Activated CD4-positive, alpha-beta T cell treated with anti-CD3 and anti-CD28 coated beads for 24 hours (primary cell): ENCODE results near the gene CLTC.
"Not testable (repeated sequence)": the region's sequence is repeated elsewhere in the genome, so short reads cannot be mapped to it uniquely, and the experiment has no call there.

Experiments used
- DNase-seq, 2 donors: peaks; one replicate each; pipeline ENCODE4 v3.0.0-alpha.2; 2020; ENCODE audit warnings: low read depth in 2 of 2

The CLTC gene

DNA sequence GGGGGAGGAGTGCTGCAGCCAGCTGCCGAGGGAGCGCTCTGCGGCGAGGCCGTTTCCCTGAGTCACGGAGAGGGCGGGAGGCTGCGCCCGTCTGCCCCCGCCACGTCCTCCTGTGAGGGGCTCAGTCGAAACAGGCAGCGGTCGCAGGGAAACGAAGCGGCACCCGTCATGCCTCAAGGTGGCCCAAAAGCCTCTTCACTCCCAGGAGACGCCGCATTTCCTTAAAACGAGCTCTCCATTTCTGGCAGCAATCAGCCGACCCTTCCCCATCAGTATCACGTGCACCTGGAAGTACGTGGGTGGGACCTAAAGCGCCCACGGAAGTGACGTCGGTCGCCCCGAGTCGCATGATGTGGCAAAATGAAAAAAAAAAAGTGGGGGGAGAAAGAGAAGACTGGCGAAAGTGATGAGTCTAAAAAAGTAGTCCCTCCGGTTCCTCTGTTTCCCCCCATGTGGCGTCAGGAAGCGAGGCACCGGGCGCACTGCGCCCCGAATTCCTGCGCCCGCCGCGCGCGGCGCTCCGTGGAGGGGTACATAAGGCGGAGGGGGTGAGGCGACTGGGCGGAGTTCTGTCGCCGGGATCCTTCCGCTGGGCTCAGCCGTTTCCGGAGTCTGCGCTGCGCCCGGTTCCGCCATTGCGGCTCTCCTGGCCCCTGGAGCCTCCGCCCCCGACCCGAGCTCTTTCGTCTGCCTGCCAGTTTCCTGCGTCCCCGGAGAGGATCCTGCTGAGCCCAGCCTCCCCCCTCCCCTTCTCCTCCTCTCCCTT lies at the start of gene CLTC:
Gene CLTC (plus strand): TSS at position 598 of the 766 bp plus-strand sequence. CDS start 237 bp downstream, outside the sequence.
- DNase-seq: peak; percentile 85 to 86

GRCh38 chr17:59572301-59572924 lies 47.3 kb upstream of the CLTC start:
- DNase-seq: peak in 1 of 2 donors; percentile 11

DNA sequence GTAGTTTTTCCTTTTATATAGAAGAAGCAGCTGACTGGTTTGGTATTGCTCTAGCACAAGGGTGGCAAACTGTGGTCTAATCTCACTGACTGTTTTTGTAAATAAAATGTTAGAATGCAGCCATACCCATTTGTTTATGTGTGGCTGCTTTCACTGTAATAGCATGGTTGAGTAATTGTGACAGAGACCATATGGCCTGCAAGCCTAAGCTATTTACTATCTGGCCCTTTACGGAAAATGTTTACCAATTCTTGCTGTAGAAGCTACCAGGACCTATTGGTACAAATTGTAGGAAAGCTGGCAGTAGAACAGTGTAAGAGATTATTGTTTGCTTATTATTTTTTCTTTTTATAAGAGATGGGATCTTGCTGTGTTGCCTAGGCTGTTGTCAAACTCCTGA lies 35.5 kb upstream of the CLTC start:
- DNase-seq: not testable (repeated sequence)

DNA sequence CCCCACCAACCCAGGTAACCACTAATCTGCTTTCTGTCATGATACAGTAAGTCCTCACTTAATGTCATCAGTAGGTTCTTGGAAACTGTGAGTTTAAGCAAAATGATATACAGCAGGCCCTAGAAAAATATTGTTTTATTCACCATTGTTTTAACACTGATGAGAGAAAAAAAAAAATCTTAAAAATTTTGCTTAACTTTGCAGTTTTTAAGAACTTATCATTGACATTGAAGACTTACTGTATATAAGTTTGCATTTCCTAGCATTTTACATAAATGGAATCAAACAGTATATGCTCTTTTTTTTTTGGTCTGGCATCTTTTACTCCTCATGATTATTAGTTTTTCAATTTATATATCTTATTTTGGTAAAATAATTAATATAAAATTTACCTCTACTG lies 19.5 kb upstream of the CLTC start:
- no peak for DNase-seq

DNA sequence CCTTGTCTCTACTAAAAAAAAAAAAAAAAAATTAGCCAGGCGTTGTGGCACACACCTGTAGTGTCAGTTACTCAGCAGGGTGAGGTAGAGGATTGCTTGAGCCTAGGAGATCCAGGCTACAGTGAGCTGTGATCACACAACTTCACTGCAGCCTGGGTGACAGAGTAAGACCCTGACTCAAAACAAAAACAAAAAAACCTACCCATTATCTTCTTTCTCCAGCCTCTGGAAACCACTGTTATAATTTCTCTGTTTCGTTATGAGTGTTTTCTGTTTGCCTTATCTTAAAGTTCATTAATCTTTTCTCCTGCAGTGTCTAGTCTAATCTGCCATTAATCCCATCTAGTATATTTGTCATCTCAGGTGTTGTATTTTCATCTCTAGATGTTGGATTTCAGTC lies 18.6 kb upstream of the CLTC start:
- peak in 1 of 2 donors; percentile 1 for DNase-seq

- no peak for DNase-seq
Measured at GRCh38 chr17:59607061-59607460, 12.6 kb upstream of the CLTC start.

DNA sequence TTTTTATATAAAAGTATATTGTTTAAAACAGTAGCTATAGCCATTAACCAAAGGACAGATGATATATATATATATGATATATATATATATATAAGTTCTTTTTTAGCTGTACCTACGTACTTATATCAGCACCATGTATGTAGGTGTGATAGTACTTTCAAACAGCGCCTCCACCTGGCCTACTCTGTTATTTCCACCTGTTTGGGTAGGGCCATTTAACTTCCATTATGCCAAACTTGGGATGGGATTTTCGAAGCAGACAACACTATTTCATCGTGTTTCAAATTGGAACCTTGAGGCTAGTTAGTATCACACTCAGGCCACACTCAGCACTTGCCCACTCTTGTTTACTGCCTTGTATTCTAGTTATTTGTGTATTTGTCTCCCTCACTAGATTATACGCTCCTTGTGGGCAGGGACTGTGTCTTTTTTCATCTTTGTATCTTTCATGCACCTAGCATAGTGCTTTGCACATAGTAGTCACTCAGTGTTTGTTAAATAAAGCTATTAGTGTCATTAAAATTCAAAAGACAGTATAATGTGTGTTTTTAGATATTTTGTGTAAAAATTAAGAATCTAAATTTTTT lies 11.8 kb upstream of the CLTC start:
- DNase-seq: peak in 1 of 2 donors; percentile 22

DNA sequence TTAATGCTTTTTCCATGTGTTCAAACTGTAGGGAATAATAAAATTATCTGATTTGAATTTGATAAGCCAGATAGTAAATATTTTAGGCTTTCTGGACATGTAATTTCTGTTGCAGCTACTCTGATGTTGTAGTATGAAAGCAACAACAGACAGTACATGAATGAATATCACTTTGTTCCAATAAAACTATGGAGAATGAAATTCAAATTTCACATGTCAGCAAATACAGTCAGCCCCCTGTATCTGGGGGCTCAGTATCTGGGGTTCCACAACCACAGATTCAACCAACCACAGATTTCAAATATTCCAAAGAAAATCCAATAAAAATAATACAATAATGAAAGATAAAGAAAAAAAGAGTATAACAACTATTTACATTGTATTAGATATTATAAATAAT lies 8.2 kb upstream of the CLTC start:
- no peak for DNase-seq

GRCh38 chr17:59616253-59616920 lies 3.3 kb upstream of the CLTC start:
- no peak for DNase-seq

DNA sequence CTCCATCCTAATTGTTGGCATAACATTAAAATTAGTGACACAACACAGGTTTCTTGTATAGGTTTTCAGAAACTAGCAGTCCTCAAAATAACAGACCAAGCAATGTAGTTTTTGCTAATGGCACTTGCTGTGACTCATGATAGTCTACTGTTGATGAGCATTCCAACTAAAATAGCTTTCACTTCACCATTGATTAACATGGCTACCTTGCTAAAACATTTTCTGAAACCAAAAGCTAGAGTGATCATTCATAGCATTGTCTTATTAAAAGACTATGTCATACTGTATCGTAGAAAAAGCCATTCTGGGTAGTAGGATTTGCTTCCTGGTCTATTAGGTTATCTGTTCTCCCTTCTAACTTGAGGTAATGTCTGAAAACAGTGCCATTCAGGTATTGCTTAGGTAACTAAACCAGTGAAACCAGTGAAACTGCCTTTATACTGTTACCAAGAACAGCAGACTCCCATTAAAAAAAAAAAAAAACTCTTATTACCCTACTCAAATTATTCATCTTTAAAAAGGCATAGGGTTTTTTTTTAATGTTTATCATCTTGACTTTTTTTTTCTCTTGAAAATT lies 2.5 kb upstream of the CLTC start:
- no peak for DNase-seq

- DNase-seq: no peak
Measured at GRCh38 chr17:59619035-59619297, 729 bp upstream of the CLTC start.

DNA sequence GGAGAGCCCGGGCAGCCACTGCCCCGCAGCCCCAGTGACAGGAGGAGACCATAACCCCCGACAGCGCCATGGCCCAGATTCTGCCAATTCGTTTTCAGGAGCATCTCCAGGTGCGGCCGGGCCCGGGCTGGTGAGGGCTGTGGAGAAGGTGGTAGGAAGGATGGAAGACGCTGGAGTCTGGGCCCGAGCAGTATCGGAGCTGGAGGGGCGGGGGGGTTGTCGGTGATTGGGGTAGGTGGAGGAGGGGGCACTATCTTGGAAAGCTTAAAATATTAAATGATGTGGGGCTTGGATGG lies 317 bp downstream of the CLTC start:
- no peak for DNase-seq

GRCh38 chr17:59620518-59621259 lies 994 bp downstream of the CLTC start:
- peak; percentile 34 to 46 for DNase-seq

GRCh38 chr17:59621771-59622170 lies 2.1 kb downstream of the CLTC start:
- DNase-seq: no peak

DNA sequence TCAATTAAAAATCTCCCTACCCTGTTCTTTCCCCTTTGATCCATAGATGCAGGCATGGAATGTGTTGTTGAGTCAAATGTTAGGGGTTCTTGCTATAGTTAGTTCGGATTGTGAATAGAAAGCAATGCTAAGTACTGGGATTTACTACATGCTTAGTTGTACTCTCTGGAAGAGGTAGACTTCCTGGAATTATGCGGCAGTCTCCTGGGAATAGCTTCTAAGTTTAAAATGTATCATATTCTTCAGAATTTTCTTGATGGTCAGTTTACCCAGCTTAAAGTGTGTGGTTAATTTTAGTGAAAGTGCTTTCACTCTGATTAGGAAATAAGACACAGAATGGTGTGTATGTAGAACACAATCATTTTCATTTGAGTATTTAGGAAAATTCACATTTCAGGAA lies 3.5 kb downstream of the CLTC start:
- DNase-seq: no peak

GRCh38 chr17:59626756-59627155 lies 7.1 kb downstream of the CLTC start:
- DNase-seq: no peak

DNA sequence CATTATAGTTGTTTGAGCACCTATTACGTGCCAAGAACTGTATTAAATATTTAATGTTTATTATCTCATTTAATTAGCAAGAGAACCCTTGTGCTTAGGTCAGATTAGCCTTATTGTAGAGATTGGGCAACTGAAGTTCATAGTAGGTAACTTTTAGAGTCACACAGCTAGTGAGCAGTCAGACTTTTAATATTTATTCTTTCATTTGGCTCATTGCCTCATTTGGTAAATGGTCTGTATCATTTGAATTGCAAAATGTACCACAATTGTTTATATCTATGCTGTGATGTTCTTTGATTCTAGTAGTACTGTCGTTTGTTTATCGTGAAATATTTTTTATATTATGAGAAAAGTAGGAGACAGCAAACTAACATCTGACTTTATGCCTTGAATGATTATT lies 7.6 kb downstream of the CLTC start:
- no peak for DNase-seq

DNA sequence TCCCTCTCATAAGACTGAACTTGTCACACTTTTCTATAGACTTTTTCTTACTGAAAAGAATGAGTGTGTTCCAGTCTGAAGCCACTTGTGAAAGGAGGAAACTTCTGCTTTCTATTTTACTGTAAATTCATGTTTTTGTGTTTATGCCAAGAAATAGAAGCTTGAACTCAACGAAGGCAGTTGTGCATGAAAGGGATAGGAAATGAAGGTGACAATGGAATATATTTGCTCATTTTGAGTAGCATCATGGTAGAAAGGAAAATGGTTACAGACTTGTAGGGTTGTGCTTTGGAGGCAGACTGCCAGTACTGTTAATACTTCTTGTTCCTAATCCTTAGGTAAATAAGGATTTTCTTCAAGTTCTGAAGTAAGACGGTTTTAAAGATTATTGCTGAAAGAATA lies 8.1 kb downstream of the CLTC start:
- DNase-seq: no peak

GRCh38 chr17:59629174-59629573 lies 9.5 kb downstream of the CLTC start:
- no peak for DNase-seq

GRCh38 chr17:59631276-59631675 lies 11.6 kb downstream of the CLTC start:
- no peak for DNase-seq

- DNase-seq: no peak
Measured at GRCh38 chr17:59632398-59632797, 12.7 kb downstream of the CLTC start.
